GM12878 (cell line): ENCODE measurements around the gene SRC. TPM values are rescaled to one million over a fixed set of nuclear protein-coding genes. Genes with fewer than 3 reads are reported as not detected.

Source experiments
- ATAC-seq: fragments of 200-7000 bp; cut with Tn5 transposase; 3 replicates; pipeline ENCODE4 v1.9.1; 2020; ENCODE audit warnings: mild to moderate bottlenecking, moderate library complexity
- BruUV-seq: library from RNA; stranded (reverse); fragments of 400-500 nt; replicated peaks from 2 replicates; lab custom pipeline; 2021; lab: Mats Ljungman, UMichigan
- CTCF ChIA-PET: fragments of 300-600 bp; sonication (Branson Sonifier 250); formaldehyde crosslinking; extraction: SDS; loops from one replicate; lab custom pipeline; 2021; ENCODE audit warnings: inconsistent platforms; lab: Yijun Ruan, JAX
- POLR2A ChIA-PET: fragments of 350-600 bp; formaldehyde crosslinking; extraction: SDS; loops from one replicate; lab custom pipeline; 2021; ENCODE audit warnings: inconsistent platforms; lab: Charles Lee
- RAD21 ChIA-PET: fragments of 300-600 bp; sonication (Branson Sonifier 250); formaldehyde crosslinking; loops from one replicate; lab custom pipeline; 2023; ENCODE audit warnings: antibody characterized with exemption; ENCODE audit not compliant: unreplicated experiment; lab: Charles Lee
- SMC1A ChIA-PET: fragments of 300-600 bp; sonication (Branson Sonifier 250); formaldehyde crosslinking; loops from one replicate; lab custom pipeline; 2023; ENCODE audit not compliant: unreplicated experiment, uncharacterized antibody; lab: Charles Lee
- DNase-seq: peaks from one replicate; pipeline ENCODE4 v3.0.0-alpha.2; 2011; ENCODE audit warnings: low read depth, low spot score
- FAIRE-seq: peaks from 3 replicates; lab custom pipeline; 2011; peaks lifted over from hg19 to GRCh38; lab: Jason Lieb, UNC
- H2AFZ ChIP-seq: 2 replicates; pipeline ENCODE4 v1.6.0; 2011; ENCODE audit warnings: low read depth, low read length, control low read depth; ENCODE audit not compliant: control insufficient read depth
- H3K27ac ChIP-seq: 2 replicates; pipeline ENCODE4 v1.5.1; 2011; ENCODE audit warnings: control low read depth; ENCODE audit not compliant: control insufficient read depth, insufficient read depth
- H3K27me3 ChIP-seq, 2 experiments: replicated peaks in 1 of 2; 2 replicates each; pipeline versions ENCODE4 v1.6.0 to v1.6.1; 2011; ENCODE audit warnings: low read length in 1 of 2; ENCODE audit not compliant: control insufficient read depth in 2 of 2, insufficient read depth in 2 of 2
- H3K36me3 ChIP-seq, 2 experiments: 2 replicates each; pipeline ENCODE4 v1.5.1; 2011; ENCODE audit warnings: low read length in 1 of 2; ENCODE audit not compliant: control insufficient read depth in 2 of 2, insufficient read depth in 2 of 2
- H3K4me1 ChIP-seq: 2 replicates; pipeline ENCODE4 v1.6.1; 2011; ENCODE audit warnings: mild to moderate bottlenecking, low read length, moderate library complexity, mixed read lengths; ENCODE audit not compliant: control insufficient read depth, insufficient read depth
- H3K4me2 ChIP-seq: 2 replicates; pipeline ENCODE4 v1.6.0; 2011; ENCODE audit warnings: control low read depth; ENCODE audit not compliant: control insufficient read depth, insufficient read depth
- H3K4me3 ChIP-seq: fragments of 200-600 bp; sonication (generic); 2 replicates; pipeline ENCODE4 v1.5.1; 2016
- H3K79me2 ChIP-seq: 2 replicates; pipeline ENCODE4 v1.6.0; 2011; ENCODE audit warnings: low read length; ENCODE audit not compliant: control insufficient read depth, insufficient read depth
- H3K9ac ChIP-seq: 2 replicates; pipeline ENCODE4 v1.8.0; 2011; ENCODE audit warnings: low read length, control low read depth, mixed read lengths; ENCODE audit not compliant: control insufficient read depth, insufficient read depth
- H3K9me3 ChIP-seq: replicated peaks from 3 replicates; pipeline ENCODE4 v1.5.1; 2011; ENCODE audit warnings: mild to moderate bottlenecking, low read length; ENCODE audit not compliant: control insufficient read depth, insufficient read depth
- H4K20me1 ChIP-seq: 2 replicates; pipeline ENCODE4 v1.6.0; 2011; ENCODE audit not compliant: control insufficient read depth, insufficient read depth
- CREB1 ChIP-seq: IDR thresholded peaks from 2 replicates; pipeline ENCODE4 v1.6.1; 2012; ENCODE audit warnings: low read depth, mild to moderate bottlenecking, inconsistent platforms
- PAX8 ChIP-seq: fragments of 450-650 bp; IDR thresholded peaks from 2 replicates; pipeline ENCODE4 v1.6.1; 2017; ENCODE audit warnings: mild to moderate bottlenecking, moderate library complexity
- REST ChIP-seq: IDR thresholded peaks from 2 replicates; pipeline ENCODE4 v1.6.1; 2012; ENCODE audit warnings: mild to moderate bottlenecking, low read depth, low read length
- SRF ChIP-seq, 2 experiments: IDR thresholded peaks; 2 replicates each; pipeline ENCODE4 v1.6.1; 2011; ENCODE audit warnings: low read depth in 2 of 2, low read length in 2 of 2, mild to moderate bottlenecking in 1 of 2, moderate library complexity in 1 of 2
- USF1 ChIP-seq: IDR thresholded peaks from 2 replicates; pipeline ENCODE4 v1.6.1; 2011; ENCODE audit warnings: borderline replicate concordance, low read depth, mild to moderate bottlenecking, moderate library complexity, mixed read lengths, low read length; ENCODE audit not compliant: insufficient read depth; ENCODE audit errors: extremely low read length
- ZBTB33 ChIP-seq: fragments of 450-650 bp; IDR thresholded peaks from 2 replicates; pipeline ENCODE4 v1.6.1; 2017; ENCODE audit warnings: mild to moderate bottlenecking
- WGBS: methylation state at CpG from one replicate; pipeline ENCODE4 v1.1.6; 2016; ENCODE audit warnings: low lambda C conversion rate; ENCODE audit not compliant: insufficient replicate concordance, insufficient coverage; ENCODE audit errors: missing lambda C conversion rate; 5-methylcytosine and 5-hydroxymethylcytosine counted together
- in situ Hi-C: fragments of 300-500 bp; cut with MboI; formaldehyde crosslinking; loops from 9 replicates; pipeline ENCODE4 v1.14.3; 2018; ENCODE audit warnings: mixed read lengths
- intact Hi-C: fragments of 100-400 bp; cut with micrococcal nuclease; formaldehyde crosslinking; loops from one replicate; pipeline ENCODE4 v1.14.2; 2022; ENCODE audit not compliant: unreplicated experiment
- polyA plus RNA-seq, 11 experiments: library from polyadenylated mRNA; depleted of rRNA in 4 of 11; unstranded in 6 of 11; stranded (reverse) in 5 of 11; fragments of >200 nt; fragmentation: Nextera tagmentation in 4 of 11; fragmentation: Illumina TruSeq in 1 of 11; extraction: Ambion mirVana in 4 of 11; extraction: Trizol in 1 of 11; gene quantifications; 1 replicate in 1 of 11; 2 replicates in 10 of 11; pipeline versions ENCODE4 v1.2.1 to v1.2.3, GENCODE V29; 2011 to 2016; ENCODE audit warnings: inconsistent platforms in 2 of 11, missing spikeins in 2 of 11, low read depth in 1 of 11
- total RNA-seq, 4 experiments: library from RNA; depleted of rRNA in 3 of 4; stranded (reverse); fragments of >200 nt in 3 of 4; fragmentation: Illumina TruSeq in 1 of 4; extraction: Trizol in 1 of 4; gene quantifications; 2 replicates each; pipeline versions ENCODE4 v1.2.1 to v1.2.3, GENCODE V29; 2013 to 2021

Gene SRC
- total and polyA plus RNA-seq, 10 of the 15 experiments (the other 5 are each of a cell fraction or from before 2014, with no cell fraction given): 0.60 to 71.3 (median 27.2) TPM

GRCh38 chr20:37308086-37309050, 37.6 kb upstream of the SRC start (continued):
- peak; percentile 50 for TF ChIP-seq CREB1

- intact Hi-C loops: loop anchor here (2.0 kb wide), 1 partner anchor 38 kb away; the partner anchor contains the start of gene SRC
- H3K27ac ChIP-seq: peak overlapping the region; percentile 93
- DNase-seq: no peak
- H3K4me1 ChIP-seq: peaks cover 43% of the 10 kb centered on the region
- CTCF ChIA-PET: interaction anchor here (1.5 to 1.7 kb wide), 2 partner anchors 11 to 35 kb away, joined by 3 read pairs; no protein-coding TSS in a partner anchor
- SMC1A ChIA-PET: interaction anchor here (1.1 to 1.5 kb wide), 4 partner anchors 11 to 39 kb away, joined by 3 to 7 read pairs (median 4); no protein-coding TSS in a partner anchor
- peak overlapping the region; percentile 93 for H3K4me2 ChIP-seq
- no peak overlapping the region for H2AFZ ChIP-seq
- WGBS: 95% methylated on average over 6 of the region's 6 CpGs
- peak overlapping the region; percentile 70 for H3K9ac ChIP-seq
- no peak overlapping the region for H3K4me3 ChIP-seq
- FAIRE-seq: no peak
- in situ Hi-C loops: no loop called here
- RAD21 ChIA-PET: interaction anchor here (1.1 to 1.7 kb wide), 2 partner anchors 35 to 40 kb away, joined by 4 read pairs; no protein-coding TSS in a partner anchor
- POLR2A ChIA-PET: interaction anchor here (0.6 to 1.2 kb wide), 3 partner anchors 10 to 28 kb away, joined by 3 read pairs; no protein-coding TSS in a partner anchor
- ATAC-seq: no peak
- no peaks in the 10 kb centered on the region for H4K20me1 ChIP-seq
- H3K79me2 ChIP-seq: peaks cover 52% of the 10 kb centered on the region
- BruUV-seq: no TSS peak
- no peaks in the 10 kb centered on the region for H3K27me3 ChIP-seq
- H3K9me3 ChIP-seq: no peaks in the 10 kb centered on the region
- no peak for TF ChIP-seq USF1
- TF ChIP-seq PAX8: no peak
- TF ChIP-seq ZBTB33: no peak
- TF ChIP-seq REST: no peak
- TF ChIP-seq SRF (IDR thresholded peaks at IDR 0.05; ENCODE audit: low read depth in 2 of 2, low read length in 2 of 2): no peak
- H3K36me3 ChIP-seq: peaks cover 26 to 44% of the 10 kb centered on the region in 2 experiments
These were observed 36.6 kb upstream of the SRC start for GRCh38 chr20:37309290-37309689.
